ENCODE results near the gene PDE8B.

PDE8B gene

DNA sequence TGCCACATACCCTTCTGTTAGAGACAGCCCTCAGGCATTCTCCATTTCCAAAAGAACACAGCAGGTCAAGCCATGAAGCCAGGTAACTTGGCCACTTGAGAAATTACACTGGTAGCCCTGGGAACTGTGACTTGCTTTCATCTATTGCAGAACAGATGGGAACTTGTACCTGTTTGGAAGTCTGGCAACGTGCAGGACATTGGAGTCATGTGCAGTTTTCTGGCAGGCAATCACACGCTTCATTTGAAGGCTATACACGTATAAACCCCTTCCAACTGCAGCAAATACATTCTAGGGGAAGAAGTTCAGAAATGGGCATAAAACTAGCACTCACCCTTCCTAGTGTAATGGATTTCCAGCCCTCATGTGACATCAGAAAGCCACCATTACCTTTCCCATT lies 227.6 kb downstream of the PDE8B start:
- H2BK120ac ChIP-seq (ENCODE audit: insufficient read depth, low read length, poor library complexity) = no peak overlapping the region
- no peak overlapping the region for H3K23ac ChIP-seq (ENCODE audit: low read length)
- no CpG with 5 or more reads among the region's 3 CpGs for WGBS (ENCODE audit: extremely low coverage, insufficient coverage, insufficient read length)
- H3K4me3 ChIP-seq (ENCODE audit: low read depth, low read length) = no peak overlapping the region
- no peak overlapping the region for H2BK12ac ChIP-seq (ENCODE audit: low read length)
- no peak overlapping the region for H3K4ac ChIP-seq (ENCODE audit: low read depth, low read length)
- H4K91ac ChIP-seq (ENCODE audit: low read depth, low read length) = no peak overlapping the region
- H2AK5ac ChIP-seq (ENCODE audit: low read length) = no peak overlapping the region
- no peaks in the 10 kb centered on the region for H3K9me3 ChIP-seq (ENCODE audit: insufficient read depth, low read depth, low read length)
- DNase-seq = no peak
- H3K14ac ChIP-seq (ENCODE audit: low read length) = no peak overlapping the region
- no peak overlapping the region for H3K4me2 ChIP-seq (ENCODE audit: low read length)
- no peak overlapping the region for H2BK5ac ChIP-seq (ENCODE audit: low read depth, low read length, poor library complexity)
- H2AFZ ChIP-seq (ENCODE audit: insufficient read depth, low read length, poor library complexity) = no peak overlapping the region
- H3K36me3 ChIP-seq (ENCODE audit: control insufficient read depth in 1 of 2, insufficient read depth in 2 of 2, low read length in 2 of 2) = peaks cover 0 to 2% of the 10 kb centered on the region in 2 experiments
- H3K79me2 ChIP-seq (ENCODE audit: control insufficient read depth, insufficient read depth, low read length, poor library complexity) = no peaks in the 10 kb centered on the region
- no peaks in the 10 kb centered on the region for H3K79me1 ChIP-seq (ENCODE audit: low read length)
- H4K12ac ChIP-seq (ENCODE audit: low read depth, low read length) = no peak overlapping the region
- no peak overlapping the region for H3K9ac ChIP-seq (ENCODE audit: low read length)
- no peak overlapping the region for H3K18ac ChIP-seq (ENCODE audit: low read length)
- no peak overlapping the region for H4K8ac ChIP-seq (ENCODE audit: low read depth, low read length)
- H3K27me3 ChIP-seq (ENCODE audit: insufficient read depth, low read length) = no peaks in the 10 kb centered on the region
- no peaks in the 10 kb centered on the region for H3K4me1 ChIP-seq (ENCODE audit: control insufficient read depth in 1 of 2, insufficient read depth in 2 of 2, low read length in 2 of 2)
- no peak overlapping the region for H3K27ac ChIP-seq (ENCODE audit: low read depth, low read length)

DNA sequence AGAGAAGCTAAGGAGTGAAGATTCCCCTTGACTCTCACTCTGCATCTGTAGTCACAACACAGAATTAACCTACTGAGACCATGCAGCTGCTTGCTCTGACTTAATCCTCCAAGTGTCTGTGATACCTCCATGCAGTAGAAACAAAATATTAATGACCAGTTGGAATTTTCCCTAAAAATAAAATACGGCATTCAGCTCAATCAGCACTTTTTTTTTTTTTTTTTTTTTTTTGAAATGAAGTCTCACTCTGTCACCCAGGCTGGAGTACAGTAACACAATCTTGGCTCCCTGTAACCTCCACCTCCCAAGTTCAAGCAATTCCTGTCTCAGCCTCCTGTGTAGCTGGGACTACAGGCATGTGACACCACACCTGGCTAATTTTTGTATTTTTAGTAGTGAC lies 233.2 kb downstream of the PDE8B start:
- H4K12ac ChIP-seq (ENCODE audit: low read depth, low read length) = no peak overlapping the region
- H4K8ac ChIP-seq (ENCODE audit: low read depth, low read length) = no peak overlapping the region
- H3K36me3 ChIP-seq (ENCODE audit: control insufficient read depth in 1 of 2, insufficient read depth in 2 of 2, low read length in 2 of 2) = peaks cover 2 to 6% of the 10 kb centered on the region in 2 experiments
- H3K27me3 ChIP-seq (ENCODE audit: insufficient read depth, low read length) = no peaks in the 10 kb centered on the region
- H3K9me3 ChIP-seq (ENCODE audit: insufficient read depth, low read depth, low read length) = no peaks in the 10 kb centered on the region
- no peak overlapping the region for H3K4ac ChIP-seq (ENCODE audit: low read depth, low read length)
- H3K9ac ChIP-seq (ENCODE audit: low read length) = no peak overlapping the region
- no peak overlapping the region for H3K27ac ChIP-seq (ENCODE audit: low read depth, low read length)
- H3K4me1 ChIP-seq (ENCODE audit: control insufficient read depth in 1 of 2, insufficient read depth in 2 of 2, low read length in 2 of 2) = no peaks in the 10 kb centered on the region
- H3K23ac ChIP-seq (ENCODE audit: low read length) = no peak overlapping the region
- no CpG with 5 or more reads among the region's 1 CpG for WGBS (ENCODE audit: extremely low coverage, insufficient coverage, insufficient read length)
- DNase-seq = no peak
- H3K4me3 ChIP-seq (ENCODE audit: low read depth, low read length) = no peak overlapping the region
- H3K18ac ChIP-seq (ENCODE audit: low read length) = no peak overlapping the region
- no peak overlapping the region for H2AFZ ChIP-seq (ENCODE audit: insufficient read depth, low read length, poor library complexity)
- no peak overlapping the region for H2BK120ac ChIP-seq (ENCODE audit: insufficient read depth, low read length, poor library complexity)
- H2BK12ac ChIP-seq (ENCODE audit: low read length) = no peak overlapping the region
- no peak overlapping the region for H2BK5ac ChIP-seq (ENCODE audit: low read depth, low read length, poor library complexity)
- H3K4me2 ChIP-seq (ENCODE audit: low read length) = no peak overlapping the region
- no peaks in the 10 kb centered on the region for H3K79me1 ChIP-seq (ENCODE audit: low read length)
- H3K14ac ChIP-seq (ENCODE audit: low read length) = no peak overlapping the region
- no peak overlapping the region for H4K91ac ChIP-seq (ENCODE audit: low read depth, low read length)
- no peaks in the 10 kb centered on the region for H3K79me2 ChIP-seq (ENCODE audit: control insufficient read depth, insufficient read depth, low read length, poor library complexity)
- no peak overlapping the region for H2AK5ac ChIP-seq (ENCODE audit: low read length)

DNA sequence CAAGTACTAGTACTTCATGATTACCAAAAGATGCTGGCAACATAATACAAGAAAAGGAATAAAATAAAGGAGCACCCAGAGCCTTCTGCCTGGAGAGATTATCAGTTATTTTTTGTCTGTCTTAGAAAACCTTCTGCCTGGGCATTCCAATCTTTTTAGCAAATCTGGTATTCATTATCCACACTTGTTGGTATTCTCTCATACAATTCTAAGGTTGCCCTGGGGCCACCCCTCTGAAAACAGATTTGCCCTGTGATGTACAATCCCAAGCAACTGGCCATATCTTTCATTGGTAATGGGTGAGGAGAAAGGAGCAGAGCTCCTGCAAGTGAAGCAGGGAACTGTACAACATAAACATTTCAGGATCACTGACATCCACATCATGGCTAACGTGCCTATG lies 233.9 kb downstream of the PDE8B start:
- H2AFZ ChIP-seq (ENCODE audit: insufficient read depth, low read length, poor library complexity) = no peak overlapping the region
- no peak overlapping the region for H4K8ac ChIP-seq (ENCODE audit: low read depth, low read length)
- H3K36me3 ChIP-seq (ENCODE audit: control insufficient read depth in 1 of 2, insufficient read depth in 2 of 2, low read length in 2 of 2) = peaks cover 2 to 6% of the 10 kb centered on the region in 2 experiments
- no peak overlapping the region for H2BK120ac ChIP-seq (ENCODE audit: insufficient read depth, low read length, poor library complexity)
- H2BK5ac ChIP-seq (ENCODE audit: low read depth, low read length, poor library complexity) = no peak overlapping the region
- H3K79me2 ChIP-seq (ENCODE audit: control insufficient read depth, insufficient read depth, low read length, poor library complexity) = no peaks in the 10 kb centered on the region
- H3K9ac ChIP-seq (ENCODE audit: low read length) = no peak overlapping the region
- H3K23ac ChIP-seq (ENCODE audit: low read length) = no peak overlapping the region
- no peaks in the 10 kb centered on the region for H3K4me1 ChIP-seq (ENCODE audit: control insufficient read depth in 1 of 2, insufficient read depth in 2 of 2, low read length in 2 of 2)
- no peaks in the 10 kb centered on the region for H3K79me1 ChIP-seq (ENCODE audit: low read length)
- H3K4ac ChIP-seq (ENCODE audit: low read depth, low read length) = no peak overlapping the region
- no peak overlapping the region for H2BK12ac ChIP-seq (ENCODE audit: low read length)
- no peak overlapping the region for H3K14ac ChIP-seq (ENCODE audit: low read length)
- no peak overlapping the region for H2AK5ac ChIP-seq (ENCODE audit: low read length)
- H3K4me3 ChIP-seq (ENCODE audit: low read depth, low read length) = no peak overlapping the region
- no peaks in the 10 kb centered on the region for H3K27me3 ChIP-seq (ENCODE audit: insufficient read depth, low read length)
- H3K9me3 ChIP-seq (ENCODE audit: insufficient read depth, low read depth, low read length) = no peaks in the 10 kb centered on the region
- no peak overlapping the region for H4K12ac ChIP-seq (ENCODE audit: low read depth, low read length)
- H3K4me2 ChIP-seq (ENCODE audit: low read length) = no peak overlapping the region
- no peak overlapping the region for H4K91ac ChIP-seq (ENCODE audit: low read depth, low read length)
- H3K18ac ChIP-seq (ENCODE audit: low read length) = no peak overlapping the region
- no CpG with 5 or more reads among the region's 1 CpG for WGBS (ENCODE audit: extremely low coverage, insufficient coverage, insufficient read length)
- DNase-seq = peak; percentile 41 to 54
- H3K27ac ChIP-seq (ENCODE audit: low read depth, low read length) = no peak overlapping the region

DNA sequence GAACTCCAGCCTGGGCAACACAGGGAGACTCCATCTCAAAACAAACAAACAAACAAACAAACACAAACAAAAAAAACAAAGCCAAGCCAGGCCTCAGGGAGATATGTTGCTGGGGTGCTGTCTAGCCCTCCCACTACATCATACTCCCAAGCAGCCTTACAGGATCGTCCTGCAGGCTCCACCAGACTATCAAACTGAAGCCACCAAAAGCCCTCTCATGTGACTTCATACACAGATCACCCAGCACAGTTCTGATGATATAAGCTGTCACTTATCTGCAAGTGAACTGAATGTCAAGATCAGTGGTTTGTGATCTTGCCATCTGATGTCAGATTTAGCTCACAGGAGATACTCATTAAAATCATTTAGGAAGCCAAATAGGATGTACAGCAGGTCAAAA lies 238.4 kb downstream of the PDE8B start:
- Histone ChIP-seq H3K9me3 (ENCODE audit: insufficient read depth, low read depth, low read length) (no peaks in the 10 kb centered on the region), H3K18ac (ENCODE audit: low read length) (no peak overlapping the region)
- no CpG with 5 or more reads among the region's 1 CpG for WGBS (ENCODE audit: extremely low coverage, insufficient coverage, insufficient read length)

More for the DNA sequence above, 238.4 kb downstream of the PDE8B start:
- no peak overlapping the region for H4K12ac ChIP-seq (ENCODE audit: low read depth, low read length)
- H2BK12ac ChIP-seq (ENCODE audit: low read length) = no peak overlapping the region
- H3K23ac ChIP-seq (ENCODE audit: low read length) = no peak overlapping the region
- no peak overlapping the region for H3K27ac ChIP-seq (ENCODE audit: low read depth, low read length)
- no peaks in the 10 kb centered on the region for H3K79me2 ChIP-seq (ENCODE audit: control insufficient read depth, insufficient read depth, low read length, poor library complexity)
- no peak overlapping the region for H2AFZ ChIP-seq (ENCODE audit: insufficient read depth, low read length, poor library complexity)
- no peak overlapping the region for H2BK120ac ChIP-seq (ENCODE audit: insufficient read depth, low read length, poor library complexity)
- H3K14ac ChIP-seq (ENCODE audit: low read length) = no peak overlapping the region
- no peak for DNase-seq
- no peak overlapping the region for H4K91ac ChIP-seq (ENCODE audit: low read depth, low read length)
- H3K4me3 ChIP-seq (ENCODE audit: low read depth, low read length) = no peak overlapping the region
- H3K79me1 ChIP-seq (ENCODE audit: low read length) = no peaks in the 10 kb centered on the region
- peaks cover 0 to 6% of the 10 kb centered on the region in 2 experiments for H3K36me3 ChIP-seq (ENCODE audit: control insufficient read depth in 1 of 2, insufficient read depth in 2 of 2, low read length in 2 of 2)
- no peak overlapping the region for H3K9ac ChIP-seq (ENCODE audit: low read length)
- no peak overlapping the region for H3K4me2 ChIP-seq (ENCODE audit: low read length)
- no peak overlapping the region for H2AK5ac ChIP-seq (ENCODE audit: low read length)
- no peaks in the 10 kb centered on the region for H3K4me1 ChIP-seq (ENCODE audit: control insufficient read depth in 1 of 2, insufficient read depth in 2 of 2, low read length in 2 of 2)
- H4K8ac ChIP-seq (ENCODE audit: low read depth, low read length) = no peak overlapping the region
- no peak overlapping the region for H3K4ac ChIP-seq (ENCODE audit: low read depth, low read length)
- H3K27me3 ChIP-seq (ENCODE audit: insufficient read depth, low read length) = no peaks in the 10 kb centered on the region
- H2BK5ac ChIP-seq (ENCODE audit: low read depth, low read length, poor library complexity) = no peak overlapping the region

Measured in trophoblast cell (in vitro differentiated cells and primary cell).